ENCODE results near the gene DCDC2. TPM values are rescaled to one million over a fixed set of nuclear protein-coding genes. Genes with fewer than 3 reads are reported as not detected.

DCDC2 gene
- total and polyA plus RNA-seq, 2 donors from 2014 or later: 22.1 to 110 TPM

DNA sequence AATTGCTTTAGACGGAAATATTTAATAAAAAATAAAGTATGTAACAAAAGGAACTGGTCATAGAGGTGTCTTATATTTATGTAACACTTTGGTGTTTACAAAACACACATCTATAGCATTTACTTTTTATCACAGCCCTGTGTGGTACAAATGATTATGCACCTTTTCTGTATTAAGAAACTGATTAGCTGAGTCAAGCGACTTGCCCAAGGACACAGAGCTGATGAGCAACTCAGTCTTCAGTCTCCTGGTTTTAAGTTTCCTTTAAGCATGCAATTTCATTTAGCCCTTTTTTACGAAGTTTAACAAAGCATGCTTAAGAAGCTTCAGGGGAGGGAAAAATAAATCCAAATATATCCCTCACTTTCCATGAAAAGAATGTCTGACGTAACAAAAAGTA, 2.5 kb downstream of the DCDC2 start:
- H3K36me3 ChIP-seq (ENCODE audit: control insufficient read depth in 2 of 3, insufficient read depth in 3 of 3, low read length in 3 of 3): no peaks in the 10 kb centered on the region
- DNase-seq: no peak
- peak overlapping the region in 2 of 3 donors; percentile 42 to 70 for H3K9ac ChIP-seq (ENCODE audit: low read length in 3 of 3)
- no peak for FAIRE-seq
- H3K9me3 ChIP-seq (ENCODE audit: control insufficient read depth in 2 of 3, insufficient read depth in 1 of 3, low read length in 3 of 3): no peaks in the 10 kb centered on the region
- peak overlapping the region in 1 of 2 donors; percentile 7 for H3K27ac ChIP-seq (ENCODE audit: low read depth in 2 of 2, low read length in 2 of 2)
- H3K4me1 ChIP-seq (ENCODE audit: control insufficient read depth in 2 of 3, insufficient read depth in 2 of 3, low read depth in 1 of 3, low read length in 3 of 3): peaks cover 0 to 5% (median 2%) of the 10 kb centered on the region in 3 donors
- peak overlapping the region; percentile 25 to 78 (median 72) for H3K4me3 ChIP-seq (ENCODE audit: low read length in 3 of 3)
- H3K27me3 ChIP-seq (ENCODE audit: control insufficient read depth, insufficient read depth, low read length): no peaks in the 10 kb centered on the region
- intact Hi-C loops (cut with DNase I): no loop called here
- TF ChIP-seq, protein P1, sequence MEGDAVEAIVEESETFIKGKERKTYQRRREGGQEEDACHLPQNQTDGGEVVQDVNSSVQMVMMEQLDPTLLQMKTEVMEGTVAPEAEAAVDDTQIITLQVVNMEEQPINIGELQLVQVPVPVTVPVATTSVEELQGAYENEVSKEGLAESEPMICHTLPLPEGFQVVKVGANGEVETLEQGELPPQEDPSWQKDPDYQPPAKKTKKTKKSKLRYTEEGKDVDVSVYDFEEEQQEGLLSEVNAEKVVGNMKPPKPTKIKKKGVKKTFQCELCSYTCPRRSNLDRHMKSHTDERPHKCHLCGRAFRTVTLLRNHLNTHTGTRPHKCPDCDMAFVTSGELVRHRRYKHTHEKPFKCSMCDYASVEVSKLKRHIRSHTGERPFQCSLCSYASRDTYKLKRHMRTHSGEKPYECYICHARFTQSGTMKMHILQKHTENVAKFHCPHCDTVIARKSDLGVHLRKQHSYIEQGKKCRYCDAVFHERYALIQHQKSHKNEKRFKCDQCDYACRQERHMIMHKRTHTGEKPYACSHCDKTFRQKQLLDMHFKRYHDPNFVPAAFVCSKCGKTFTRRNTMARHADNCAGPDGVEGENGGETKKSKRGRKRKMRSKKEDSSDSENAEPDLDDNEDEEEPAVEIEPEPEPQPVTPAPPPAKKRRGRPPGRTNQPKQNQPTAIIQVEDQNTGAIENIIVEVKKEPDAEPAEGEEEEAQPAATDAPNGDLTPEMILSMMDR (IDR thresholded peaks at IDR 0.05; ENCODE audit: borderline replicate concordance, extremely low read depth, insufficient read depth): no peak

GRCh38 chr6:24353861-24354260, 4.0 kb downstream of the DCDC2 start:
- H3K9me3 ChIP-seq (ENCODE audit: control insufficient read depth in 2 of 3, insufficient read depth in 1 of 3, low read length in 3 of 3): no peaks in the 10 kb centered on the region
- H3K27me3 ChIP-seq (ENCODE audit: control insufficient read depth, insufficient read depth, low read length): no peaks in the 10 kb centered on the region
- TF ChIP-seq, protein P1 (IDR thresholded peaks at IDR 0.05; ENCODE audit: borderline replicate concordance, extremely low read depth, insufficient read depth): no peak
- FAIRE-seq (no peak), DNase-seq (no peak)
- no peaks in the 10 kb centered on the region for H3K4me1 ChIP-seq (ENCODE audit: control insufficient read depth in 2 of 3, insufficient read depth in 2 of 3, low read depth in 1 of 3, low read length in 3 of 3)
- no peaks in the 10 kb centered on the region for H3K36me3 ChIP-seq (ENCODE audit: control insufficient read depth in 2 of 3, insufficient read depth in 3 of 3, low read length in 3 of 3)
- intact Hi-C loops (cut with DNase I): no loop called here
- H3K4me3 ChIP-seq (ENCODE audit: low read length in 3 of 3): peak overlapping the region; percentile 9 to 55 (median 46)
- peak overlapping the region in 1 of 2 donors; percentile 1 for H3K27ac ChIP-seq (ENCODE audit: low read depth in 2 of 2, low read length in 2 of 2)
- peak overlapping the region in 2 of 3 donors; percentile 34 to 70 for H3K9ac ChIP-seq (ENCODE audit: low read length in 3 of 3)

GRCh38 chr6:24352434-24352833, 5.4 kb downstream of the DCDC2 start:
- no peaks in the 10 kb centered on the region for H3K27me3 ChIP-seq (ENCODE audit: control insufficient read depth, insufficient read depth, low read length)
- H3K9ac ChIP-seq (ENCODE audit: low read length in 3 of 3): no peak overlapping the region
- intact Hi-C loops (cut with DNase I): no loop called here
- H3K27ac ChIP-seq (ENCODE audit: low read depth in 2 of 2, low read length in 2 of 2): no peak overlapping the region
- DNase-seq: no peak
- TF ChIP-seq, protein P1 (IDR thresholded peaks at IDR 0.05; ENCODE audit: borderline replicate concordance, extremely low read depth, insufficient read depth): no peak
- no peaks in the 10 kb centered on the region for H3K4me1 ChIP-seq (ENCODE audit: control insufficient read depth in 2 of 3, insufficient read depth in 2 of 3, low read depth in 1 of 3, low read length in 3 of 3)
- no peaks in the 10 kb centered on the region for H3K36me3 ChIP-seq (ENCODE audit: control insufficient read depth in 2 of 3, insufficient read depth in 3 of 3, low read length in 3 of 3)
- no peaks in the 10 kb centered on the region for H3K9me3 ChIP-seq (ENCODE audit: control insufficient read depth in 2 of 3, insufficient read depth in 1 of 3, low read length in 3 of 3)
- no peak for FAIRE-seq
- H3K4me3 ChIP-seq (ENCODE audit: low read length in 3 of 3): peak overlapping the region in 1 of 3 donors; percentile 18

DNA sequence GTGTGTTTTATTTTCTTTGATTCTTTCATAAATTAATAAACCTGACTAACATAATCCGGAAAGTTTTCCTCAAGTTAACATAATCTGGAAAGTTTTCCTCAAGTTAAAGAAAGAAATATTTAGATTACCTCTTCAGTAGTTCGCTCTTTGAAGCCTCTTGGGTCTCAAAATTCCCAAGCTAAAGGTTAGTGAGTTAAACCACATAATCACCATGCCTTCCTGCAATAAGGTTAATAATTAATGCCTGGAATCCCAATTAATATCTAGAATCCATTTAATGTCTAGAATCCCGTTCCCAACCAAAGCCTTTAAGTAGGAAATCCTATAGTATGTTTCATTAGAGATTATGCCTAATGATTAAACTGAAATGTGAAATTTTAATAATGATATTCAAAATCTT, 12.9 kb downstream of the DCDC2 start:
- DNase-seq (peak in 1 of 5 donors; percentile 54), FAIRE-seq (peak; percentile 46)
- Histone ChIP-seq H3K9me3 (ENCODE audit: control insufficient read depth in 2 of 3, insufficient read depth in 1 of 3, low read length in 3 of 3) (no peaks in the 10 kb centered on the region), H3K27ac (ENCODE audit: low read depth in 2 of 2, low read length in 2 of 2) (peak overlapping the region; percentile 26 to 59), H3K4me1 (ENCODE audit: control insufficient read depth in 2 of 3, insufficient read depth in 2 of 3, low read depth in 1 of 3, low read length in 3 of 3) (peaks cover 0 to 5% (median 0%) of the 10 kb centered on the region in 3 donors), H3K4me3 (ENCODE audit: low read length in 3 of 3) (peak overlapping the region in 2 of 3 donors; percentile 0 to 4), H3K36me3 (ENCODE audit: control insufficient read depth in 2 of 3, insufficient read depth in 3 of 3, low read length in 3 of 3) (peaks cover 0 to under 1% (median 0%) of the 10 kb centered on the region in 3 donors), H3K27me3 (ENCODE audit: control insufficient read depth, insufficient read depth, low read length) (no peaks in the 10 kb centered on the region), H3K9ac (ENCODE audit: low read length in 3 of 3) (no peak overlapping the region)
- TF ChIP-seq, protein P1 (IDR thresholded peaks at IDR 0.05; ENCODE audit: borderline replicate concordance, extremely low read depth, insufficient read depth): no peak
- intact Hi-C loops (cut with DNase I): no loop called here

Data from kidney (tissue), 14 donors.